ENCODE results near the gene CLRN1.

DNA sequence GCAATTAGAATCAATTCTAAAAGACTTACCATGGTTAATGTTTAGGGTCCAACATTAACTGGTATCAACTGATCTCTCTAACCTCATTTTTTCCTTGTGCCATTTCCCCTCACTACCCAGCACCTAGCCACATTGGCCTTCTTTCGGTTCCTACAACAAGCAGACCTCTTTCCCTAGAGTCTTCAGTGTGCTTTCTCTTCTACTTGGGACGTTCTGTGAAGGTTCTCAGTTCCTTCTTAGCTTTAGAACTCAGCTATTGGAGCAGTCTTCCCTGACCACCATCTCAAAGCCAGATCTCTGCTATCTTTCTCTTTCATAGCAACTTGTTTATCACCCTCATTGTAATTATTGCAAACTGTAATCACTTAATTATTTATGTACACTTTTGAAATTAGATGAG is 35.8 kb downstream of the CLRN1 start:
- TF ChIP-seq, protein P1, sequence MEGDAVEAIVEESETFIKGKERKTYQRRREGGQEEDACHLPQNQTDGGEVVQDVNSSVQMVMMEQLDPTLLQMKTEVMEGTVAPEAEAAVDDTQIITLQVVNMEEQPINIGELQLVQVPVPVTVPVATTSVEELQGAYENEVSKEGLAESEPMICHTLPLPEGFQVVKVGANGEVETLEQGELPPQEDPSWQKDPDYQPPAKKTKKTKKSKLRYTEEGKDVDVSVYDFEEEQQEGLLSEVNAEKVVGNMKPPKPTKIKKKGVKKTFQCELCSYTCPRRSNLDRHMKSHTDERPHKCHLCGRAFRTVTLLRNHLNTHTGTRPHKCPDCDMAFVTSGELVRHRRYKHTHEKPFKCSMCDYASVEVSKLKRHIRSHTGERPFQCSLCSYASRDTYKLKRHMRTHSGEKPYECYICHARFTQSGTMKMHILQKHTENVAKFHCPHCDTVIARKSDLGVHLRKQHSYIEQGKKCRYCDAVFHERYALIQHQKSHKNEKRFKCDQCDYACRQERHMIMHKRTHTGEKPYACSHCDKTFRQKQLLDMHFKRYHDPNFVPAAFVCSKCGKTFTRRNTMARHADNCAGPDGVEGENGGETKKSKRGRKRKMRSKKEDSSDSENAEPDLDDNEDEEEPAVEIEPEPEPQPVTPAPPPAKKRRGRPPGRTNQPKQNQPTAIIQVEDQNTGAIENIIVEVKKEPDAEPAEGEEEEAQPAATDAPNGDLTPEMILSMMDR (IDR thresholded peaks at IDR 0.05): no peak
- TF ChIP-seq ZFX (IDR thresholded peaks at IDR 0.05; ENCODE audit: borderline replicate concordance): no peak
